OCI-LY3 (cell line): ENCODE results near the gene PNPLA7.

Experiments used
- H2AFZ ChIP-seq: fragments of 200-600, 300-600 bp; shearing (Covaris generic); 2 replicates; pipeline ENCODE4 v1.6.0; 2014; ENCODE audit warnings: antibody characterized with exemption, low read depth, low read length
- H3K27ac ChIP-seq: fragments of 200-600, 300-600 bp; sonication (generic); 2 replicates; pipeline ENCODE4 v1.5.1; 2014; ENCODE audit warnings: mild to moderate bottlenecking, low read length, moderate library complexity, mixed read lengths
- H3K27me3 ChIP-seq: fragments of 200-600, 300-600 bp; sonication (generic); 2 replicates; pipeline ENCODE4 v1.6.1; 2014; ENCODE audit warnings: low read depth, low read length, mixed read lengths
- H3K36me3 ChIP-seq: fragments of 200-600, 300-600 bp; sonication (generic); replicated peaks from 2 replicates; pipeline ENCODE3; 2014; ENCODE audit warnings: low read depth, low read length, mixed read lengths
- H3K4me1 ChIP-seq: fragments of 300-600, 200-600 bp; sonication (generic); 2 replicates; pipeline ENCODE4 v1.6.1; 2014; ENCODE audit warnings: low read length, mixed read lengths
- H3K4me2 ChIP-seq: fragments of 200-600, 300-600 bp; sonication (generic); 2 replicates; pipeline ENCODE4 v1.6.1; 2014; ENCODE audit warnings: low read length, mixed read lengths
- H3K4me3 ChIP-seq: fragments of 300-600, 200-600 bp; sonication (generic); 2 replicates; pipeline ENCODE4 v1.5.1; 2014; ENCODE audit warnings: antibody characterized with exemption, mild to moderate bottlenecking, low read length, moderate library complexity
- H3K79me2 ChIP-seq: fragments of 300-600, 200-600 bp; shearing (Covaris generic); 2 replicates; pipeline ENCODE4 v1.6.1; 2014; ENCODE audit warnings: mild to moderate bottlenecking, low read length, mixed read lengths
- H3K9ac ChIP-seq: fragments of 300-600, 200-600 bp; shearing (Covaris generic); 2 replicates; pipeline ENCODE4 v1.6.0; 2014; ENCODE audit warnings: mild to moderate bottlenecking, low read length, moderate library complexity
- H3K9me3 ChIP-seq: fragments of 200-600, 300-600 bp; shearing (Covaris generic); 2 replicates; pipeline ENCODE4 v1.6.1; 2014; ENCODE audit warnings: low read length, mixed read lengths; ENCODE audit not compliant: insufficient read depth
- H4K20me1 ChIP-seq: fragments of 200-600, 300-600 bp; sonication (generic); 2 replicates; pipeline ENCODE4 v1.6.1; 2016; ENCODE audit warnings: low read length, mixed read lengths; ENCODE audit not compliant: insufficient read depth
- CTCF ChIP-seq: fragments of 200-600, 300-600 bp; sonication (generic); IDR thresholded peaks from 2 replicates; pipeline ENCODE4 v1.5.1; 2014; ENCODE audit warnings: antibody characterized with exemption, low read length, low read depth
- EZH2phosphoT487 ChIP-seq: fragments of 200-600 bp; shearing (Covaris generic); IDR thresholded peaks from 2 replicates; pipeline ENCODE4 v1.6.1; 2018; ENCODE audit warnings: antibody characterized with exemption, mixed run types, low read depth

PNPLA7 gene

GRCh38 chr9:137564817-137565411, 14.7 kb upstream of the PNPLA7 start:
- peaks cover 3% of the 10 kb centered on the region; the same call in 1 of the 2 replicates for H4K20me1 ChIP-seq
- TF ChIP-seq CTCF = no peak
- TF ChIP-seq EZH2phosphoT487 = no peak
- no peaks in the 10 kb centered on the region for H3K4me1 ChIP-seq
- no peak overlapping the region for H3K4me2 ChIP-seq
- no peak overlapping the region for H3K4me3 ChIP-seq
- H3K27me3 ChIP-seq = no peaks in the 10 kb centered on the region
- H3K9ac ChIP-seq = no peak overlapping the region
- H3K9me3 ChIP-seq = no peaks in the 10 kb centered on the region
- no peak overlapping the region for H3K27ac ChIP-seq
- H3K79me2 ChIP-seq = peaks cover 4% of the 10 kb centered on the region; the same call in 1 of the 2 replicates
- no peak overlapping the region for H2AFZ ChIP-seq
- peaks cover 26% of the 10 kb centered on the region for H3K36me3 ChIP-seq

GRCh38 chr9:137564134-137564533, 13.9 kb upstream of the PNPLA7 start:
- no peaks in the 10 kb centered on the region for H3K4me1 ChIP-seq
- H3K27ac ChIP-seq = no peak overlapping the region
- H3K4me3 ChIP-seq = no peak overlapping the region
- H3K9ac ChIP-seq = no peak overlapping the region
- no peaks in the 10 kb centered on the region for H3K9me3 ChIP-seq
- peaks cover 26% of the 10 kb centered on the region for H3K36me3 ChIP-seq
- H3K79me2 ChIP-seq = peaks cover 4% of the 10 kb centered on the region; the same call in 1 of the 2 replicates
- H4K20me1 ChIP-seq = peaks cover 3% of the 10 kb centered on the region; the same call in 1 of the 2 replicates
- TF ChIP-seq CTCF (no peak), EZH2phosphoT487 (no peak)
- H3K4me2 ChIP-seq = no peak overlapping the region
- no peak overlapping the region for H2AFZ ChIP-seq
- H3K27me3 ChIP-seq = no peaks in the 10 kb centered on the region

GRCh38 chr9:137558127-137558526, 7.9 kb upstream of the PNPLA7 start:
- peaks cover 39% of the 10 kb centered on the region for H3K36me3 ChIP-seq

More at GRCh38 chr9:137558127-137558526, 7.9 kb upstream of the PNPLA7 start:
- H3K27me3 ChIP-seq = no peaks in the 10 kb centered on the region
- peaks cover 4% of the 10 kb centered on the region; the same call in 1 of the 2 replicates for H3K79me2 ChIP-seq
- TF ChIP-seq EZH2phosphoT487 (no peak), CTCF (no peak)
- H3K4me1 ChIP-seq = no peaks in the 10 kb centered on the region
- H4K20me1 ChIP-seq = peaks cover 3% of the 10 kb centered on the region; the same call in 1 of the 2 replicates
- H3K9ac ChIP-seq = no peak overlapping the region
- H3K4me2 ChIP-seq = no peak overlapping the region
- no peak overlapping the region for H3K27ac ChIP-seq
- H3K4me3 ChIP-seq = no peak overlapping the region
- H3K9me3 ChIP-seq = no peaks in the 10 kb centered on the region
- H2AFZ ChIP-seq = no peak overlapping the region
